ENCODE measurements around the gene FLYWCH1.

- TF ChIP-seq ARNTL (CRISPR knock-in tag; IDR thresholded peaks at IDR 0.05; ENCODE audit: borderline replicate concordance, low read depth) (no peak), TOX (CRISPR knock-in tag; IDR thresholded peaks at IDR 0.05; ENCODE audit: borderline replicate concordance) (no peak), ISL1 (CRISPR knock-in tag; IDR thresholded peaks at IDR 0.05) (no peak)
Measured at GRCh38 chr16:2985462-2985861, 73.7 kb downstream of the FLYWCH1 start.
